Thymus (tissue), 11 donors: ENCODE data around the gene SUV39H1. TPM values are rescaled to one million over a fixed set of nuclear protein-coding genes. Genes with fewer than 3 reads are reported as not detected.
A peak's percentile ranks its signal among the peaks of the same experiment; 100 is the strongest.

ENCODE experiments used
- DNase-seq, 9 donors: peaks; one replicate each; pipeline ENCODE4 v3.0.0-alpha.2; 2013; ENCODE audit warnings: low spot score in 9 of 9, low read depth in 6 of 9, missing footprints in 1 of 9
- H3K27ac ChIP-seq, 2 donors: one replicate each; pipeline ENCODE4 v1.5.1; 2013; ENCODE audit warnings: control low read depth in 1 of 2, low read depth in 1 of 2, low read length in 1 of 2, mild to moderate bottlenecking in 1 of 2, moderate library complexity in 1 of 2
- H3K27me3 ChIP-seq, 2 donors: one replicate each; pipeline ENCODE4 v1.5.1; 2013; ENCODE audit warnings: low read length in 1 of 2; ENCODE audit not compliant: control insufficient read depth in 2 of 2, insufficient read depth in 1 of 2
- H3K36me3 ChIP-seq, 2 donors: one replicate each; pipeline ENCODE4 v1.5.1; 2013; ENCODE audit warnings: low read length in 1 of 2, mild to moderate bottlenecking in 1 of 2, moderate library complexity in 1 of 2; ENCODE audit not compliant: control insufficient read depth in 2 of 2, insufficient read depth in 2 of 2
- H3K4me1 ChIP-seq, 2 donors: one replicate each; pipeline ENCODE4 v1.5.1; 2013; ENCODE audit warnings: low read length in 2 of 2; ENCODE audit not compliant: control insufficient read depth in 2 of 2, insufficient read depth in 2 of 2
- H3K4me3 ChIP-seq, 2 donors: one replicate each; pipeline ENCODE4 v1.5.1; 2013; ENCODE audit warnings: low read length in 2 of 2, control low read depth in 1 of 2, mild to moderate bottlenecking in 1 of 2
- H3K9me3 ChIP-seq, 2 donors: one replicate each; pipeline ENCODE4 v1.5.1; 2013; ENCODE audit warnings: low read length in 1 of 2, mild to moderate bottlenecking in 1 of 2; ENCODE audit not compliant: control insufficient read depth in 2 of 2, insufficient read depth in 1 of 2
- WGBS: extraction: QIAGEN DNeasy Blood & Tissue Kit; methylation state at CpG from one replicate; pipeline ENCODE4 v1.1.7; 2013; 5-methylcytosine and 5-hydroxymethylcytosine counted together
- polyA plus RNA-seq: library from polyadenylated mRNA; stranded (reverse); fragments of 200-250 nt; gene quantifications from one replicate; pipeline ENCODE4 v1.2.3, GENCODE V29; 2013
- total RNA-seq: library from RNA; stranded (reverse); fragments of 120-200 nt; gene quantifications from one replicate; pipeline ENCODE4 v1.2.4, GENCODE V29; 2013
- donor health status: healthy.

SUV39H1 gene
- total and polyA plus RNA-seq, 2 donors = 5.0 to 7.6 TPM

GRCh38 chrX:48737213-48737938, 40.8 kb downstream of the SUV39H1 start:
- H3K36me3 ChIP-seq = no peaks in the 10 kb centered on the region
- peak overlapping the region; percentile 71 for H3K4me3 ChIP-seq
- under 1% methylated on average over 48 of the region's 48 CpGs for WGBS
- no peaks in the 10 kb centered on the region for H3K27me3 ChIP-seq
- peaks cover 6 to 15% of the 10 kb centered on the region in 2 donors for H3K4me1 ChIP-seq
- peak overlapping the region; percentile 94 for H3K27ac ChIP-seq
- DNase-seq = peak; percentile 78 to 97 (median 92)
- H3K9me3 ChIP-seq = no peaks in the 10 kb centered on the region

GRCh38 chrX:48737940-48738339, 41.4 kb downstream of the SUV39H1 start:
- H3K36me3 ChIP-seq = no peaks in the 10 kb centered on the region
- H3K27me3 ChIP-seq = no peaks in the 10 kb centered on the region
- H3K4me1 ChIP-seq = peaks cover 6 to 15% of the 10 kb centered on the region in 2 donors
- H3K4me3 ChIP-seq = peak overlapping the region; percentile 71
- no peaks in the 10 kb centered on the region for H3K9me3 ChIP-seq
- no peak for DNase-seq
- WGBS = 67% methylated on average over 7 of the region's 7 CpGs
- peak overlapping the region; percentile 94 for H3K27ac ChIP-seq

GRCh38 chrX:48741834-48742233, 45.3 kb downstream of the SUV39H1 start:
- Histone ChIP-seq H3K9me3 (no peaks in the 10 kb centered on the region), H3K4me3 (no peak overlapping the region), H3K4me1 (peaks cover 4 to 7% of the 10 kb centered on the region in 2 donors), H3K27ac (no peak overlapping the region), H3K36me3 (no peaks in the 10 kb centered on the region), H3K27me3 (no peaks in the 10 kb centered on the region)
- WGBS = 99% methylated on average over 8 of the region's 8 CpGs
- no peak for DNase-seq

- H3K9me3 ChIP-seq = no peaks in the 10 kb centered on the region
- H3K4me3 ChIP-seq = no peak overlapping the region
- no peaks in the 10 kb centered on the region for H3K27me3 ChIP-seq
- H3K4me1 ChIP-seq = no peaks in the 10 kb centered on the region
- no peaks in the 10 kb centered on the region for H3K36me3 ChIP-seq
- no peak overlapping the region for H3K27ac ChIP-seq
- 96% methylated on average over 4 of the region's 4 CpGs for WGBS
- DNase-seq = no peak
Observed at GRCh38 chrX:48745222-48745621, 48.7 kb downstream of the SUV39H1 start.

- Histone ChIP-seq H3K4me3 (no peak overlapping the region), H3K36me3 (no peaks in the 10 kb centered on the region), H3K27me3 (no peaks in the 10 kb centered on the region), H3K9me3 (no peaks in the 10 kb centered on the region), H3K27ac (no peak overlapping the region), H3K4me1 (no peaks in the 10 kb centered on the region)
- 90% methylated on average over 8 of the region's 8 CpGs for WGBS
- DNase-seq = no peak
Observed at GRCh38 chrX:48747415-48748016, 51.0 kb downstream of the SUV39H1 start.

GRCh38 chrX:48749182-48749581, 52.6 kb downstream of the SUV39H1 start:
- H3K36me3 ChIP-seq = no peaks in the 10 kb centered on the region
- no peak overlapping the region for H3K27ac ChIP-seq
- no peak overlapping the region for H3K4me3 ChIP-seq
- no peaks in the 10 kb centered on the region for H3K27me3 ChIP-seq
- no peaks in the 10 kb centered on the region for H3K9me3 ChIP-seq
- DNase-seq = no peak
- no peaks in the 10 kb centered on the region for H3K4me1 ChIP-seq
- 95% methylated on average over 5 of the region's 5 CpGs for WGBS

GRCh38 chrX:48751343-48751742, 54.8 kb downstream of the SUV39H1 start:
- no peak overlapping the region for H3K27ac ChIP-seq
- no peak overlapping the region for H3K4me3 ChIP-seq
- no peaks in the 10 kb centered on the region for H3K27me3 ChIP-seq
- WGBS = 91% methylated on average over 3 of the region's 3 CpGs
- H3K4me1 ChIP-seq = no peaks in the 10 kb centered on the region
- H3K36me3 ChIP-seq = no peaks in the 10 kb centered on the region
- no peak for DNase-seq
- H3K9me3 ChIP-seq = no peaks in the 10 kb centered on the region

GRCh38 chrX:48752498-48752897, 56.0 kb downstream of the SUV39H1 start:
- Histone ChIP-seq H3K4me3 (no peak overlapping the region), H3K9me3 (no peaks in the 10 kb centered on the region), H3K36me3 (no peaks in the 10 kb centered on the region), H3K4me1 (no peaks in the 10 kb centered on the region), H3K27ac (no peak overlapping the region), H3K27me3 (no peaks in the 10 kb centered on the region)
- 93% methylated on average over 7 of the region's 7 CpGs for WGBS
- DNase-seq = no peak

GRCh38 chrX:48753708-48754228, 57.2 kb downstream of the SUV39H1 start:
- H3K9me3 ChIP-seq = no peaks in the 10 kb centered on the region
- no peaks in the 10 kb centered on the region for H3K36me3 ChIP-seq
- H3K4me1 ChIP-seq = no peaks in the 10 kb centered on the region
- 91% methylated on average over 8 of the region's 8 CpGs for WGBS
- H3K27ac ChIP-seq = no peak overlapping the region
- no peak for DNase-seq
- H3K27me3 ChIP-seq = no peaks in the 10 kb centered on the region
- no peak overlapping the region for H3K4me3 ChIP-seq
